NCI-H1694 (cell line): ENCODE measurements around the gene SRGAP2B.
"Not testable (repeated sequence)": the region's sequence is repeated elsewhere in the genome, so short reads cannot be mapped to it uniquely, and the experiment has no call there.

Source experiments
- DNase-seq: peaks from one replicate; lab custom pipeline; 2025; lab: John Stamatoyannopoulos, UW

Gene SRGAP2B

DNA sequence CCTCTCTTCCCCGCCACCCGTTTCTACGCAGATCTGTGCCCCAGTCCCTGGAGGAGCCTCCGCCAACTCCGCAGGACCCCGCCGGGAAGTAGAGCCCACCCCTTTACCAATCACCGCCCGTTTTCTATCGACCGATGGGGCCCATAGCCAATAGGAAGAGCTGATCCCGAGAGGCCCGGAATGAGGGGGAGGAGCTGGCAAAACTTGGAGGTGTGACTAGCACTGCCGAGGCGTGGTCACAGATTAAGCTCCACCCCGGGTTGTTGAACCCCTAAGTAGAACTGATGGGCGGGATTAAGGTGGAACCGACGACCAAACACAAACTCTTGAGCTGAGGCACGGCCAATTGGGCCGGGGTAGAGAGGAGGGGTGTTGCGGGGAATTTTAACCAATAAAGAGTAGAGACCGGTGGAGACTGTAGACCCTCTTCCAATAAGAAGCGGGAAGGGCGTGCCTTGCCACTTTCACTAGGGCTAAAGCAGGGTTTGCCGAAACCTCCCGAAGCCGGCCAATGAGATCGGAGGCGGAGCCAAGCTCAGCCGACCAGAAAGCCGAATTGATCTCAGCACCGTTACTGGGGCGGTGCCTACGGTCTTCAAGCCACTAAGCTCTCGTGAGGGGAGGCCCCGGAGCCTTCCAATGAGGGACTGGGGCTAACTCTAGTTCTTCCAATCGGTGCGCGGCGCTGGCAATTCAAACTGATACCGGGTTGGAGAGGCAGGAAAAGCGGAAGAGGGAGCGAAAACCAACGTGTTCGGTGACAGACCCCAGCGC lies at the start of gene SRGAP2B, which contains the start of gene FAM72D:
Gene SRGAP2B, minus strand, starts transcription at position 45 of the 774 bp plus-strand sequence. CDS start 2,427 bp downstream, outside the sequence.
Gene FAM72D, plus strand, starts transcription at position 691 of the 774 bp plus-strand sequence. CDS start 874 bp downstream, outside the sequence.
- not testable (repeated sequence) for DNase-seq

GRCh38 chr1:145144264-145144913 lies 49.3 kb upstream of the SRGAP2B start:
- not testable (repeated sequence) for DNase-seq

GRCh38 chr1:145140549-145140948 lies 45.4 kb upstream of the SRGAP2B start:
- DNase-seq = not testable (repeated sequence)

DNA sequence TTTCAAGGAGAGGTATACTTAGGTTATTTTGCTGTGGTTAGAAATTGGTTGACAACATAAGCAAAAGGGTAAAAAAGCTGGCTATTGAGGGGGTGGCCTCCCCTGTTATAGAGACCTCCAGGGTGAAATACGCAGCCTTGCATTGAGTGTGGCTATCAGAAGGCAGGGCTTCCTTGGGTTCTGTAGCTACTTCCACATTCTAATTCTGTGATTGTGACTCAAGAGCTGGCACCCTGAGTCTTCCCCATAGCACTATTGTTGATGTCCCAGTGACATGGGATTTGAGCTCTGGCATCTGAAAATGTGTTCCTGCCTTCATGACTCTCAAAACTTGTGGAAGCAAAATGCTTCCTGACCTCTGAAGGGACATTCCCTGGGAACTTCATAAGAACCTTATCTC lies 39.3 kb upstream of the SRGAP2B start:
- not testable (repeated sequence) for DNase-seq

- DNase-seq = not testable (repeated sequence)
Measured at GRCh38 chr1:145128697-145129469, 33.8 kb upstream of the SRGAP2B start.

- DNase-seq = not testable (repeated sequence)
Measured at GRCh38 chr1:145127144-145127543, 32.0 kb upstream of the SRGAP2B start.

DNA sequence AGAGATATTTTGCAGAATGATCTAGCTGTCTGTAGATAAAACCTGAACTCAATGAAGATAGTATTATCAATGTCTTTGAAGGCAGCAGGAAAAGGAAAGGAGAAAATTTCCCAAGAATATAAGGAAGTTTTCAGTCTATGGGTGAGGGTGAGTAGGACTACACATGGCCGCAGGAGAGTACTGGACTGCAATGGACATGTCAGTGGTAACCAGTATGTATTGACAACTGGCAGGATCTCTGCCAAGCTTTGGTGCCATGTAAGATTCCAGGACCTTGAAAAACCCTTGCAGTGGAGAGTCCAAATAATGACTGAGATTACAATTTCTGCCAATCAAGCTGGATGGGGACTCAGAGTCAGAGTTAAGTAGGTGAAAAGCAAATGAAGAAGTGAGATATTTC lies 30.0 kb upstream of the SRGAP2B start:
- DNase-seq = not testable (repeated sequence)

- not testable (repeated sequence) for DNase-seq
Measured at GRCh38 chr1:145123992-145124641, 29.0 kb upstream of the SRGAP2B start.

DNA sequence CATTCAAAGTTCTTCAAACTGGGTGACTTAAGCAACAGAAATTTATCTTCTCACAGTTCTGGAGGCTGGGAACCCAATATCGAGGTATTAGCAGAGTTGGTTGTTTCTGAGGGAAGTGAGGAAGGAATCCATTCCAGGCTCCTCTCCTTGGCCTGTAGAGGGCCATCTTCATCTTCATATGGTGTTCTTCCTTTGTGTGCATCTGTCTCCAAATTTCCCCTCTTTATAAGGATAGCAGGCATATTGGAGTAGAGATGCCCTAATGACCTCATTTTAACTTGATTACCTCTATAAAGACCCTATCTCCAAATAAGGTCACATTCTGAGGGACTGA lies 27.9 kb upstream of the SRGAP2B start:
- DNase-seq = not testable (repeated sequence)

- not testable (repeated sequence) for DNase-seq
Measured at GRCh38 chr1:145122344-145123061, 27.4 kb upstream of the SRGAP2B start.

DNA sequence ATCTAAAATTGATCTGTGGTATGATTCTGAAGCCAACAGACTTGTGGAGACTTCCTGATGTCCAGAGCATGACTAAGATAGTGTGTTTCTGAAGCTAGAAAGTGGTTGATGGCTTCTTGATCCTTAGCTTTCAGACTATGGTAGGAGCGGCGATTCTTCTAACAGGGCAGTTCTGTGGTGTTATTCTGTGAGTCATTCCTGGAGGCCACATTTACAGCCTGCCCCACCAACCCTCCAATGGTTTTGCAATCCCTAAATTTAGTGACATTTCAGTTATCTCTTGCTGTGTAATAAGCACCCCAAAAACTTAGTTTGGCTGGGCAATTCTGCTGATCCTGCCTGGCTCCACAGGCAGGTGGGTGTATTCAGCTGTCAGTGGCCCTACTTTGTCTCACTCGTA lies 24.7 kb upstream of the SRGAP2B start:
- not testable (repeated sequence) for DNase-seq

- not testable (repeated sequence) for DNase-seq
Measured at GRCh38 chr1:145115587-145116493, 20.7 kb upstream of the SRGAP2B start.

GRCh38 chr1:145114560-145115057 lies 19.5 kb upstream of the SRGAP2B start:
- DNase-seq = not testable (repeated sequence)

DNA sequence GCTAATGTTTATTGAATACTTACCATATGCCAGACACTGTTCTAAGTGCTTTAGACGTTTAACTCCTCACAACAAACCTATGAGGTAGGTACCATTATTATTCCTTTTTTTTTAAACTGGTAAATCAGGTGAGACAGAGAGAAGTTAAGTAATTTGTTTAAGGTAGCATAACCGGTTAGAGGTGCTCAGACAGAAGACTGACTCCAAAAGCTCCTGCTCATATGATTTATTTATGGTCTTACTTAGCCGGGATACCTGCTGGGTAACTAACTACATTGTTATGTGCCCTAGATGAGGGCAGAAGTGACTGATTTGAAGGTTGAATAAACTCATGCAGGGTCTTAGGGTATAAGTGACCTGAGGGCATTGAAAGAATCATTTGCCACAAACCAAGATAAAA lies 17.6 kb upstream of the SRGAP2B start:
- not testable (repeated sequence) for DNase-seq

GRCh38 chr1:145111674-145112073 lies 16.5 kb upstream of the SRGAP2B start:
- DNase-seq = not testable (repeated sequence)

DNA sequence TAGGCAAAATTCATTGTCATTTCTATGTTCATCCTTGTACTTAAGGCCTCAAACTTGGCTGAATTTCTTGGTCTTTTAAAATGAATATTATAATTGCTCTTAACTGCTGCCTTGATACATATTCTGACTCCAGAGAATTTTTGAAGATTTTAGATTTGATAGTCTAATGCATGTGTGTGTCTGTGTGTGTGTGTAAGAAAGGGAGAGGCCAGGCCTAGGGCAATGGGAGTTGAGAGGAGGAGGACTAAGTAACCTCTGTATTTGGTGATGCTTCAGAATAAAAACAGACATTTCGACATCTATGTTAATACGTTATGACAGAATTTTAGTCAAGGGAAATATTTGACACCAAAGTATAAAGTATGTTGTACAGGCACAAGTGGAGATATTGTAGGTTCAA lies 8.2 kb upstream of the SRGAP2B start:
- DNase-seq = not testable (repeated sequence)

- DNase-seq = not testable (repeated sequence)
Measured at GRCh38 chr1:145101725-145102124, 6.6 kb upstream of the SRGAP2B start.

DNA sequence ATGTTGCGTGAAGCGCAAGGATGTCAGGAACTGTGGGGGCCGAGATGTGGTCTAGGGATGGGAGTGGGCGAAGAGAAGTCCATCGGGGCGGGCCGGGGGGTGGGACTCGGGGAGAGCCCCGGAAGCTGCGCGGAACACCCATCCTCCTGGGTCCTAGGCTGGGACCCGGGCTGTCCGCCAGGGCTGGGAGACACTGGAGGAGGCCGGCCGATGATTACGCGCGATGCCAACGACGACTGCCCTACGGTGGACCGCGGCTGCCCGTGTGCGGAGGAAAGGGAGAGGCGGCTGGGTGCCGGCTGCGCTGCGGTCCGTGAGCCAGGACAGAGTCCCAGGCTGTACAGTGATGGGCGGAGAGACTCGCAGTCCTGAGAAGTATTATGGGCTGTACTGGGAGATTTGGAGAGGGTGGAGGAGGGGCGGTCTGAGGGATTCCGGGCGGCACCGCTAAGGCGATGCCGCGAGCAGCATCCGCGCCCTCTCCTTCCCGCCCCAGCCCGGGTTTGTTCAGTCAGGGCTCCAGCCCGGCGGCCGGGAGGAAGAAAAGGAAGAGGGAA lies 395 bp downstream of the SRGAP2B start:
- DNase-seq = not testable (repeated sequence)

DNA sequence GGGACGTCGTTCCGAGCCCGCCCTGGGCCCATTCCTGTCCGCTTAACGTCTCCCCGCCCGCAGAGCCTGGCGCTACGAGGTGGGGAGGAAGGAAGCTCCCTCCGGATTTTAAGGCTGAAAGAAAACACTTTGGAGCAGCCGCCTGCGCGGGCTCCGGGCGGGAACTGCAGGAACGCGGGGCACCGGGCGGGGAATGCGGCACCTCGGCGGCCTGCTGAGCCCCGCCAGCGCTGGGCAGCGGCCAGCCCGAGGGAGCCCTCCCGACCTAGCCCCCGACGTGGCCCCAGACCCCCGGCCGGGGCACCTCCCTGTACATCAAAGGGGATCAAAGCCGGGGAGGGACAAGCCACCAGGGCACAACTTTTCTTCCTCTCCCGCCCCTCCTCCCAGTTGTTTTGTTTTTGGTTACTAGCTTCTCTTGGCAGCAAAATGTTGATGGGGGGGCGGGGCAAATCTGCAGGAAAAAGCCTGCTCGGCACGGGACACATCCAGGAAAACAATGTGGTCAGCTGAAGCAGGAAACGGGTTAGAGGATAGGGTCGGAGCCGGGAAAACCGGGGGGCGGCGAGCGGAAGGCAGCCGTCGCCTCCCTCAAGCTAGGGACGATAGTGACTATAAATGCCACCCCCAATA lies 1.5 kb downstream of the SRGAP2B start:
- DNase-seq = not testable (repeated sequence)
